ENCODE results near the gene SLC16A12.

Gene SLC16A12

DNA sequence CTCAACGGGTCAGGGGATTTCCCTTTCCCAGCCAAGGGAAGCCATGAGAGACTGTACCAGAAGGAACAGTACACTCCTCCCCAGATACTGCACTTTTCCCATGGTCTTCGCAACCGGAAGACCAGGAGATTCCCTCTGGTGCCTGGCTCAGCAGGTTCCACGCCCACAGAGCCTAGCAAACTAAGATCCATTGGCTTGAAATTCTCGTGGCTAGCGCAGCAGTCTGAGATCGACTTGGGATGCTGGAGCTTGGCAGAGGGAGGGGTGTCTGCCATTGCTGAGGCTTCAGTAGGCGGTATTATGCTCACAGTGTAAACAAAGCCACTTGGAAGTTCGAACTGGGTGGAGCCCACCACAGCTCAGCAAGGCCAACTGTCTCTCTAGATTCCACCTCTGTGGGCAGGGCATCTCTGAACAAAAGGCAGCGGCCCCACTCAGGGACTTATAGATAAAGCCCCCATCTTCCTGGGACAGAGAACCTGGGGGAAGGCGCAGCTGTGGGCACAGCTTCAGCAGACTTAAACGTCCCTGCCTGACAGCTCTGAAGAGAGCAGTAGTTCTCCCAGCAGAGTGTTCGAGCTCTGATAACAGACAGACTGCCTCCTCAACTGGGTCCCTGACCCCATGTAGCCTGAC is 29.6 kb downstream of the SLC16A12 start:
- no peak for DNase-seq (ENCODE audit: low spot score)

DNA sequence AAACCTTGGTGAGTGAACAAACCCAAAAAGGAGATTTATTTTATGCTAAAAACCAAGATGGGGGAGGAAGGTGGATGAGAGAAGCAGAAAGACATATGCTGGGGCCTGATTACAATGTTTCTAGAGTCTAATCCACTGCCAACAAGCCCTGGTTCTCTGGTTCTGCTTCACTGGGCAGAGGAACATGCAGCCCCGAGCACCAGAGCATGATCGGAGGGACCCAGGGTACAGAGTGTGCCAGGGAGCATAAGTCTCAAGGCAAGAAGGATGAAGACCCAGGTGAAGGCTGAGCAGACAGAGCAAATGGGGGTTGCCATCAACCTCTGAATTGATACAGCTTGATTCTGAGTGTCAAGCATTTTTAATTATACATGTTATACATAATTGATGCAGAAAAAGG is 30.7 kb downstream of the SLC16A12 start:
- no peak for DNase-seq (ENCODE audit: low spot score)

DNA sequence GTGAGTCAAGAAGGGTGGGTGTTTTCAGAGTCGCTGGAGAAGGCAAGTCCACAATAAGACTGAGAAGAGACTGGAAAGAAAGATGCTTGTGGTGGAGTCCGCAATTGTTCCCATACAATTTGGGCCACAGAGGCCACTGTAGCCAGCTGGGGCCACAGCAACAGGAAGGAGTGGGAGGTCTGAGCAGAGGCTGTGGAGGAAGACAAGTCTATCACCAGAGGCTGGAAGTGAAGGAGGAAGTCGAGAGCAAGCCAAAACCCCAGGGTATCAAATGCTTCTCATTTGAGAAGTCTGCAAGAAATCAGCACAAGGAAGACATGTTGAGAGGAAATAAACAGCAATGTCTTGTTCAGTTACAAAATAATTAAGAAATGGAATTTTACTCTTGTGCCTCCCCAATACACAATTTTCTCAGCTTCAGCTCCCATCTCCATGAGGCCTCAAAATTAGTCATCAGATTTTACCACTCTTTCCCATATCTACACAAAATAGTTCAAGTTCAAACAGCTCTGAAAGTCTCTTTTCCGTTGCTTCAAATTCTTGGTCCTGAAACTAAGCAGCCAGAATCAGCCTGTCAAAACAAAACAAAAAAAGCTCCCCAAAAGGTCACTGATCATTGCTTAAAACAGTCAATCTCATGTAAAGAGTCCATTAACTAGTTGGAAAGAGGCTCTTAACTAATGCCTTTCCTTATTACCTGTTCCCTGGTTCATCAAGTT is 31.6 kb downstream of the SLC16A12 start:
- no peak for DNase-seq (ENCODE audit: low spot score)

DNA sequence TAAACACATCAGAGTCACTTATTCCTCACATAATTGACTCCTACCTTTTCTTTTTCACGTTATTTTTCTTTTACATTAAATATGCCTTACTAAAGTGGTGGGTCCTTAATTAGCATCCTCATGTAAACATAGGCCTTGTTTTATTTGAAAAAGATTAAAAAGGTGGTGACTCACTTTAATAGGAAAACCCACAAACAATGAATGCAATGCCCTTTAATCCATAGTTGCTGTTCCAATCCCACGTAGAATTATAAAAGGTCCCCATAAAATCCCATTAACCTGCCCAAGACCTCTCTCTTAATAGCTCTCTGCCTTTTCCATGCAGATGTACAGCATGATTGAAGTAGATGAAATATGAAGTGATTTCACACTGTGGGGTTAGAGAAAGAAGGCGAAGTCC is 32.2 kb downstream of the SLC16A12 start:
- no peak for DNase-seq (ENCODE audit: low spot score)

DNA sequence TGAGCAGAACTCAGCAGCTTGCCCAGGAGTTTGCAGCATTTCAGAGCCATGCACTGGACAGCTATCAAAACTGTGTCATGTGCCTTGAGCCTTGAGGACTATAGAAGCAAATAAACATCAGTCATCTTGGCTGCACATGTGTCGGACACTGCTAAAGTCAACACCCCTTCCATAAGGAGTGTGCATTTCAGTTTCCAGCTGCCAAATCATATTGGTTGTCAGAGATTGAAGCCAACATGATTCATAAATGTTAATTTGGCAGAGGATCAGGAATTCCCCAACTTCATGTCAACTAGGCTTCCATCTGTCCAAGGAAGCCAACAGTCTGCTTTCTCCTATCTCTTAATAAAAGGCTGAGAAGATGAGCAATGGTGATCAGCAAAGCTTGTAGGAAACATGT is 32.8 kb downstream of the SLC16A12 start:
- no peak for DNase-seq (ENCODE audit: low spot score)

DNA sequence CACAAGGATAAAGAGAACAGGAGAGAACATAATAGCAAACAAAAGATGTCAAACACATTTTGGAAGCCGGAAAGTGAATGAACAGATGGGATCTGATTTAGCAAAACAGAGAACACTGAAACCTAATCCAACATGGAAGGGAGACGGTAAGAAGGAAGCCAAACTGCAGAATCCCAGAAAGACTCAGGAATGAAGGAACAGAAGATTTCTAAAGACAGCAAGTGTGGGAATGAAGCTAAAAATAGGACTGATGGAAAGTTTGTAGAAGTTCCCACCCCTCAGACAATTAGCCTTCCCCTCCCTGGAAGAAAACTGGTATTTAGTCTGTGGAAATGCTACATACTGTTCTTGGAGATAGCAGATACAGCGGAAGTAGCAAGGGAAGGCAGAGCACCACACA is 40.8 kb downstream of the SLC16A12 start:
- DNase-seq (ENCODE audit: low spot score), result no peak

DNA sequence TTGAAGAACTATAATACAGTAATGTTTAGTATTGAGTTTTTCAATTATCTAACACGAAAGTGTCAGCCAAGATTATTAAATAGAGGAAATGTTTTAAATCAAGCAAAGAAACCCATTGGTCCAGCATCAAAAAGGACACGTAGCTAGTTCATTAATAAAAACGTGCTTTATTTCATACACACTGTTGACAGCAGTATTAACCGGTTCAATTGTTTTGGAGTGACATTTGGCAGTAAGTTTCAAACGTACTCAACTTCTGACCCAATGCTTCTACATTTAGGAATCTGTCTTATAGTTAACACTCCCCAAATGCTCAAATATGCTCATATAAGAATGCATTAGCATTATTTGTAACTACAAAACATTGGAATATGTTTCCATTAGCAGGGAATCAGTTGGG is 41.3 kb downstream of the SLC16A12 start:
- DNase-seq (ENCODE audit: low spot score), result no peak

DNA sequence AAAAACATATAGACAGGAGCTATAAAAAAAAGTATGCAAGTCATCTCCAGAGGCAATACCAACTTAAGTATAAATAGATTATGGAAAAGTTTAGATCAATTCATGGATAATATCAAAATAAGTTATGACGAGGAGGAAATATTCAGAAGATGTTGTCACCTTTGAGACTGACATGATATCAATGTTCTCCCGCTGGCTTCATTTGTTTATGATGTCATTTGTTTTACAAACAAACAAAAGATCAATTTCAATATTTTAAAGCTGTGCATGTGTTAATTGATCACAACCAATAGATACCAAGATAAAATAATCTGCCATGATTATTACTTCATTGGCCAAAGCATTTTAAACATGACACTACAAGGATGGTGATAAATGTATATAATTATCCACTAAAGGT is 43.5 kb downstream of the SLC16A12 start:
- no peak for DNase-seq (ENCODE audit: low spot score)

DNA sequence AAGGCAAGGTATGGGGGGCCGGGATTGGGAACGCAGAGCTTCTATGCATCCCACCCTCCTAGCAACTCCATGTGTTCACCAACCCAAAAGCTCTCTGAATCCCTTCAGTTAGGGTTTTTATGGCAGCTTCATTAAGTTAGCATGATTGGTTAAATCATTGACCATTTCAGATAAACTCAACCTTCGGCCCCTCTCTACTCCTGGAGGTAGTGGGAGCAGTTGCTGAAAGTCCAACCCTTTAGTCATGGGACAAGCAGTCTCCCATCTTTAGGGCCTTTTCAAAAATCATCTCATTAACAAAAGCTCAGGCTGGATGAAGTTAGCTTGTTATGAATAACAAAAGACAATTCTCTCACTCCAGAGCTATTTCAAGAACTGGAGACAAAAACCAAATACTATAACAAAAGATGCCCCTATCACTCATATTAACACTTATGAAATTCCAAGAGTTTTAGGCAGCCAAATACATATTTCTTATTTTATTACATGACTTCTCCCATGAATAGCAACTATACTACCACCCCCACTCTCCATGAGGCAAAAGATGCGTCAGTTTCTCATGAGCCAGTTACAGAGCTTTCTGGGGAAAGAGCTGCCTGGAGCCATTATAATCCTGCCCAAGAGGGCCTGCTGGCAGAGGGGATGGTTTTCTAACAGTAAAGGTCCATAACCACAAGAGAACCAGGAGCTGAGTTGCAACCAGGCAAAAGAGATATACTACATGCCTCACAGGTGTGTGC is 44.6 kb downstream of the SLC16A12 start:
- no peak for DNase-seq (ENCODE audit: low spot score)

DNA sequence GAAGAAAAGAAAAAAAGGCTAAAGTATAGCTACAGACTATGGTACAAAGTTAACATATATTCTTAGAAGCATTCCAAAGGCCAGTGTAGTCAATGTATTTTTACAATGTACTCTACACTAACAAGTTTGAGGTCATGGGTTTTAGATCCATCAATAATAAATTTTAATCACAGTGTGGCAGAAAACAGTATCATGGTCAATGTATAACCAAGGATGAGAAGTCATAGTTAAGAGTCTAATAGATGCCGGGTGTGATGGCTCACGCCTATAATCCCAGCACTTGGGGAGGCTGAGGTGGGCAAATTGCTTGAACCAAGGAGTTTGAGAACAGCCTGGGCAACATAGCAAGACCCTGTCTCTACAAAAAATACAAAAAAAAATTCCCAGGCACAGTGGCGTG is 53.1 kb downstream of the SLC16A12 start:
- no peak for DNase-seq (ENCODE audit: low spot score)

DNA sequence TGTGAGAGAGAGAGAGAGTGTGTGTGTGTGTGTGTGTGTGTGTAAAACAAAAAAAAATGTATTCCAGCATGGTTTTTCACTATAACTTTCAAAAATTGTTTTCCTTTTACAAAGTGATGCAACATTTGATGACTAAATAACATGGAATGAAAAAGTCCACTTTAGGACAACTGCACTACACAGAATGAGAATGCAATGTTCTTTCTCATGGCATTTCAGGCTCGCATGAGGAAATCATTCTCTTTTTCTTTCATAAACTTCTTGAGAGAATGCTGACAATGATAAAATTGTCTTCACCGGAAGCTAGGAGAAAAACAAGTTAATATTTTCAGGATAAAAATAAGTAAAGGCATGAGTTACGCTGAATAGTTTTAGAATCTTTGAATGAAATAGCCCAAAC is 53.7 kb downstream of the SLC16A12 start:
- no peak for DNase-seq (ENCODE audit: low spot score)

DNA sequence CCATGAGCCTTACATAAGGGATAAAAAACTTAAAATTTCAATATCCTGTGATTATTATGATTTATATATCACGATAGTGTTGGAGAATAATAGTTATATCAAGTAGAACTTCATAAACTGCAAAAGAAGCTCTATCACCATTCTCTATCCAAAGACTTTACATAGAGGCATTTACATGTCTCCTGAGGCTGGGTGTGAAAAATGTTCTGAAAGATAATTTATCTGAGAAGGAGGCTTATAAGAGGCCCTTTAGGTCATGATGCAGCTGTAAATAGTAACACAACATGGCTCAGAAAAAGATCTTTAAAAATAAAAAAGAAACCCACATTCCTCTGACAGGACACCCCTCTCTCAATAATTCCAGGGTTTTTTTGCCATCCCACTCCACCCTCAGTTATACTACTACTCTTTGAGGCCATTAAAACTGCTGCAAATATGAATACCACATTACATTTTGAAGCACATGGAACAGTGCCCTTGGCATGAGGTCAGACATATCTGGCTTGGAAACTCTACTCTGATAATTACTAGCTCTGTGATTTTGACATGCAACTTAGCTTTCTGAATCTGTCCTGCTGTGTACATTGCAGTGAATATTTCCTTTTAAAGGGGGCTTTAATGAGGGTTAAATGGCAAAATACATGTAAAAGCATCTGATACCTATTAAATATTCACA is 55.5 kb downstream of the SLC16A12 start:
- no peak for DNase-seq (ENCODE audit: low spot score)

DNA sequence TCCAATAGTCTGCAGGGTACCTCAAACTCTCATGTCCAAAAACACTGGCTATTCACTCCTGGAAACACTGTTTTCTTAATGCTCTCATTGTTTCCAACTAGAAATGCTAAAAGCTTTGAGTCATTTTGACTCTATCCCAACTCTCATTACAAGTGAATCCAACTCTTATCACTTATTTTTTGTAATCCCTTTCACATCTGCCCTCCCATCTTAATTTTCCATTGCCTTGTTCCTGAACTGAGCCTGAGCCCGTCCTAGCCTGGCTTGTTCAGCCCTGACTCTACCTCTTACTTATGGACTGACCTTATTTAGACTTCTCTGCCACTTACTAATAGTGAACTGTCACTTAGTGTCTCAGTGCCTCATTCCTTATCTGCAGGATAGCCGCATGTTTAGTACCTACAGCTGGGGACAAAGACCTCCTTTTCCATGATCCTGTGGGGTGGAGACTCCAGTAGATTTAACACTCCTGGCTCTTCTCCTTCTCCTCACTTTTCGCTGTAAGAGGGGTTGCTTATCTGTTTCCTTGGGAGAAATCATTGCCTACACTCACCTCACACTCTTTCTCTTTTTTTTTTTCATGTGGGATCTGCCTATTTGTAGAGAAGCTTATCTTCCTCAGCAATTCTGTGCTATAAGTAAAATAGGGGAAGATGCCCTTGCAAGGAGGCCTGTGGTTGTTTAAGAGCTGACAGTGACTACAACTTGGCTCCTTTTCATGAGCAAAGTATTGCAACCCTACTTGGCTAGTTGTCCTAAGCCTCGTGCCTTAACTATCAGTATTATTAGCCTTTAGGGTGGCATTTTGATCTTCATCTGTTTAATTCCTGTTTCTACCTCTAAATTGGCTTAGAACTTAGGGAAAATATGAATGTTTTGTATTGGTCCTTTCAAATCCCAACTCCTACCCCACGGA is 56.4 kb downstream of the SLC16A12 start:
- no peak for DNase-seq (ENCODE audit: low spot score)

DNA sequence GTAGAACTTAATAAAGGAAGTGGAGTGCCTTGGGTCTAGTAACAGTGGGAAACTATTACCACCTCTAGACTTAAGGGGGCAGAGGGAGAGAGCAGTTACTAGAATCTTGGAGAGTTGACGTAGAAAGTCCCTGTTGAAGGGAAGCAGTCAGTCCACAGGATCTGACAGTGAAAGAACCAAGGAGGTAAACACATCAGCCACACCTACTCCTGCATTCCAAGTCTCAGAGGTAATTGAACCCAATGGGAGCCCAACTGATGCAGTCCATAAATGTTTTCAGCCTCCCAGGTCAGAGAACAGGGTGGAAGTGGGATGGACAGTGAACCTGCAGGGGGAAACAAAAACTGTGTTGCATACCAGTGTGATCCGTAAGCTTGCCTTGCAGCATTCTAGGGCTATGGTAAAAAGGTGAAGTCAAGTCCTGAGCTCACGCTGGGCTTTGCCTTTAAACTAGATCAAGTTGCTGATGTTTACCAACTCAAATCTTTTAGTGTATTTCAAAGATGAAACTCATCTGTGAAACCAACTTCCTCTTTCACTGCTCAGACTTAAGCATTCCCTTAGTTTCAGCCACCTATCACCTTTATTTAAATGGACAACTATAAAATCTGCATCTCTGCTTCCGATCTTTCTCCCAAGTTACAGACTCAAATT is 57.2 kb downstream of the SLC16A12 start:
- DNase-seq (ENCODE audit: low spot score), result no peak

DNA sequence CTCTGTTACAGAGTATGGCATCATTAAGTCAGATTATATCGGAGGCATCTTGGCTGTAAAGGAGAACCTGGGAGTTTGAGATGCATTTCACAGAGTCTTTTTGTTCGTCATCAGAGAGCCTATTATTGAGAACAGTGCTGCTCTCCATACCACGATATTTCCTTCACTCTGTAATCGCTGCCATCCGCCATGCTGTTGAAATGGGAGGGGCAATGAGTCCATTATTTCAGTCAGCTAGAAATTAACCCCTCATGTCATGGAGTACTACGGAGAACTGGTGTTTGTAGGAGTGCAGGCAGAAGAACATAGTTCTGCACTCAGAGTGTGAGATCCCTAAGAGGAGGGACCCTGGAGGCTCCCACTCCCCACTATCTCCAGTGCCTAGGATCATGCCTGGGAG is 59.2 kb downstream of the SLC16A12 start:
- no peak for DNase-seq (ENCODE audit: low spot score)

DNA sequence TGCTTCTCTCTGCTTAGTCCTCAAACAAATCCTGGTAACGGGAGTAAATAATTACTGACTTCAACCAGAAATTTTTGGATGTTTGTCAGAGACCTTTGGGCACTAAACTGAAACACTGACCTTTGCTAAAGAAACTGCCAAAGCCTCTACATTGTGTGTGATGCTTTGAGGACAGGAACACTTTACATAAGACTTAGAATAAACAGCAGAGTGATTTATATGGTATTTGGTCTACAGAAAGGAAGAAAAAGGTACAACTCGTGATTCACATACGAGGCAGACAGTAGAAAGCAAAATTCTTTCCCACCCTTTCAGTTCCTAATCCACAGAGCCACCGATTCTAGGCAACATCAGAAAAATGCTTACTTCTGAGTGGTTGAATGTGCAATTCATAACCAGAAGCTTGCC is 59.8 kb downstream of the SLC16A12 start:
- no peak for DNase-seq (ENCODE audit: low spot score)

DNA sequence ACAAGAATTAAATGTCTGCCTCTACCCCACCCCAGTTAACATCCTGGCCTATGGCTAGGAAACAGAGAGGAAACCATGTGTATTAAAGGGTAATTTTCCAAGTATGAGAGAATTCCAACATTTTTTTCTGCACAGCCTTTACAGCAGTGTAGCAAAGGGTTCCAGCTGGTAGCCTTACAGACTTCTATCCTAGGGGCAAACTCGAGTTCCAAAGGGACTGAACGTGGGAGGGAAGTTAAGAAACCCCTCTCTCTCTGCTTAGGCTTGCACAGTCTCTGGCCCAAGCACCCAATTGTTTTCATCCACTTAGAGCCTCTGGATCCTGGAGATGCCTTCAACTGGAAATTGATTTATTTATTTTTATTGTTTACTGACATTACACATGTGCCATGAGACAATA is 60.3 kb downstream of the SLC16A12 start:
- DNase-seq (ENCODE audit: low spot score), result no peak

DNA sequence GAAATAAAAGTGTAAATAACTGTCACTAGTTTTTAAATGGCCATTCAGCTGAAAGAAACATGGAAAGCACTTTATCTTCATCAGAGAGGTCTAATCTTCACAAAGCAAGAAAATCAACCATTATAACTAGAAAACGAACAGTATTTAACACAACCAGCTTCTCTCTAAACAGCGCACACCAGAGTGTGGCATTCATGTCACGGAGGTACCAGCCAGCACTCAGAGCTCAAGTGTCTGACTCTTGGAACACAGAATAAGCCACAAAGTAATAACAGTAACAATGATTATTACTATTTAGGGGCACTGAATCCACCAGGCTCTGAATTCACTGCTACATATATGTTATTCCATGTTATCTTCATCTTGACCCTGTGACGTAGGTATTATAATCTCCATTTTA is 60.9 kb downstream of the SLC16A12 start:
- no peak for DNase-seq (ENCODE audit: low spot score)

DNA sequence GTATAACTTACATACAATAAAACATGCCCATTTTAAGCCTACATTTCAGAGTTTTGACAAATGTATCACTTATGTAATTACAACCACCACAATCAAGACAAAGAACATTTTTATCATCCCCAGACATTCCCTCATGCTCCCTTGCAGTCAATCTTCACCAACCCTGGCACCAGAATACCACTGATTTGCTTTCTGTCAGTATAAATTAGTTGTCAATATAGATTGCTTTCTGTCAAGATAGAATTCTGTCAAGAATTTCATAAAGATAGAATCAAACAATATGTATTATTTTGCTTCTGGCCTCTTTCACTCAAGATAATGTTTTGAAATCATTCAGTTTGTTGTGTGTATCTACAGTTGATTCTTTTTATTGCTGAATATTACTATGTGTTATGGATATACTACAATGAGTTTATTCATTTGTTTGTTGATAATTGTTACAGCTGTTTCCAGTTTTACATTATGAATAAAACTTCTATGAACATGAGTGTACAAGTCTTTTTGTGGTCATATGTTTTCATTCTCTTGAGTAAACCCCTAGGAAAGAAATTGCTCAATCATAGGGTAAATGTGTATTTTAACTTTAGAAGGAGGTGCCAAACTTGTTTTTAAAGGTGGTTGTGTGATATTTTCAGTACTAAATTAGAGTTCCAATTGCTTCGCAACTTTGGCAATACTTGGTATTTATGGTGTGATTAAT is 64.1 kb downstream of the SLC16A12 start:
- DNase-seq (ENCODE audit: low spot score), result no peak

DNA sequence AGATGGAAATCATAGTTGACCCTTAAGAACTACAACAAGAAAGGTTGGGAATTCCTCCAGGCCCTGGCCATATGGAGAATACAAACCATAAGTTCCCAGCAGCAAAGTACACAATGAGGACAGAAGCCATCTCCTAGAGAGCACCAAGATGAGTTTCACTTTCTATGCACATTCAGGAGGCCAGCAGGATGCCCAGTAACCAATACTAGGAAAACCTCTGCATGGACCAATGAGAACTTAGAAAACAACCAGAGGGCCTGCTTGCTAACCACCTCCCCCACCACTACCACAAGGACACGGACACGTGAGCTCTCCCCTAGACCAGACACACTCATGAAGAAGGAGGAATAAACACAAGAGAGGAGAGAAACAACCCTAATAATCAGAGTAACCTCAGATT is 64.8 kb downstream of the SLC16A12 start:
- DNase-seq (ENCODE audit: low spot score), result no peak

DNA sequence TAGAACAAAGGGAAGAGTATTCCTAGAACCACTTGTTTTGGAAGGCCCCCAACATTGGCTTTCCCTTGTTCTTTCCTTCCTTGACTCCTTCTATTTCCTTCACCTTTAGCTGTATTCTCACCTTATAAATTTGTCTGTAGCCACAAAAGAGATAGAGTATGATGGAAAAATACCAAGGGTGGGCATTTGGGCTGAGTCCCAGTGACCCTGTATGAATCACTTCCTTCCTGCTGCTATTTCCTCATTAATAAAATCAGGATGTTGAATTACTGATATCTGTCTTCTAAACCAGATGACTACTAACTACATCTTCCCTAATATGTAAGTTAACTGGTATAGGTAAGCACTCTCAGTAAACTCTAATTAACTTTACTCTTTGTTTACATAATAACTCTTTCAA is 65.9 kb downstream of the SLC16A12 start:
- DNase-seq (ENCODE audit: low spot score), result no peak
